BLaER1 treated with 17β-estradiol and CSF1 and Interleukin-3, amounts not matched to agents 10 nM and 100 nM (cell line): ENCODE data around the gene HOXC11.

Source experiments
- H3K27ac ChIP-seq, 11 experiments: shearing (Covaris generic); formaldehyde crosslinking; 2 replicates each; pipeline ENCODE4 v1.8.1; 2022
- H3K27me3 ChIP-seq, 11 experiments: shearing (Covaris generic); formaldehyde crosslinking; 2 replicates each; pipeline ENCODE4 v1.8.1; 2022
- H3K36me3 ChIP-seq, 11 experiments: shearing (Covaris generic); formaldehyde crosslinking; 2 replicates each; pipeline ENCODE4 v1.8.1; 2022
- H3K4me1 ChIP-seq, 10 experiments: shearing (Covaris generic); formaldehyde crosslinking; 2 replicates each; pipeline ENCODE4 v1.8.1; 2022
- H3K4me2 ChIP-seq, 11 experiments: shearing (Covaris generic); formaldehyde crosslinking; 2 replicates each; pipeline ENCODE4 v1.8.1; 2022
- H3K4me3 ChIP-seq, 10 experiments: shearing (Covaris generic); formaldehyde crosslinking; 2 replicates each; pipeline ENCODE4 v1.8.1; 2022
- H3K9ac ChIP-seq, 11 experiments: shearing (Covaris generic); formaldehyde crosslinking; 2 replicates each; pipeline ENCODE4 v1.8.1; 2022
- H3K9me3 ChIP-seq, 11 experiments: shearing (Covaris generic); formaldehyde crosslinking; replicated peaks in 1 of 11; 2 replicates each; pipeline ENCODE4 v1.8.1; 2022
- H4K20me1 ChIP-seq, 11 experiments: shearing (Covaris generic); formaldehyde crosslinking; 2 replicates each; pipeline ENCODE4 v1.8.1; 2022
- Cebpa-rat ChIP-seq, 11 experiments: shearing (Covaris generic); IDR thresholded peaks; 2 replicates each; pipeline ENCODE4 v1.8.1; 2022

The HOXC11 gene

DNA sequence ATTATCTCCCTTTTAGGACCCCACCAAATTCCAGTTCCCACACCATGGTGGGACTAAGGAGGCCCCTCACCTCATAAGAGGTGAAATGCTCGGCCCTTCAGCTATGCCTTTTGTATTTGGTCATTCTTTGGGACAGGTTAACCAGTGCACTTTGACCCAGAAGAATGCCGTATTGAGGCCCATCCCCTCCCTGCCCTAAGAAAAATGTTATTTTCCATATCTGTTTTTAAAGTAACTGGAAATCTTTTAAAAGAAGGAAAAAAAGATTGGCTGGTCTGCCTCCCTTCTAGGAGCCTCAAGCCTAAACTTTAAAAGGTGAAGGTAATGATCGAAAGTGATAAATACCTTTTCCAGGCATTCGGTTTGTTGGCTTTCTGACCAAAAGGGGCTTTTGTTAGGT lies 40.0 kb upstream of the HOXC11 start:
- TF ChIP-seq Cebpa-rat (IDR thresholded peaks at IDR 0.05), result no peak
- Histone ChIP-seq H3K36me3 (no peaks in the 10 kb centered on the region), H4K20me1 (peaks cover 0 to 80% (median 41%) of the 10 kb centered on the region in 11 experiments; a peak in 14 of 22 replicates), H3K4me3 (no peak overlapping the region), H3K27me3 (peaks cover 100% of the 10 kb centered on the region in 11 experiments), H3K4me2 (no peak overlapping the region), H3K27ac (no peak overlapping the region), H3K4me1 (no peaks in the 10 kb centered on the region), H3K9me3 (peaks cover 23 to 60% (median 35%) of the 10 kb centered on the region in 11 experiments), H3K9ac (no peak overlapping the region)

DNA sequence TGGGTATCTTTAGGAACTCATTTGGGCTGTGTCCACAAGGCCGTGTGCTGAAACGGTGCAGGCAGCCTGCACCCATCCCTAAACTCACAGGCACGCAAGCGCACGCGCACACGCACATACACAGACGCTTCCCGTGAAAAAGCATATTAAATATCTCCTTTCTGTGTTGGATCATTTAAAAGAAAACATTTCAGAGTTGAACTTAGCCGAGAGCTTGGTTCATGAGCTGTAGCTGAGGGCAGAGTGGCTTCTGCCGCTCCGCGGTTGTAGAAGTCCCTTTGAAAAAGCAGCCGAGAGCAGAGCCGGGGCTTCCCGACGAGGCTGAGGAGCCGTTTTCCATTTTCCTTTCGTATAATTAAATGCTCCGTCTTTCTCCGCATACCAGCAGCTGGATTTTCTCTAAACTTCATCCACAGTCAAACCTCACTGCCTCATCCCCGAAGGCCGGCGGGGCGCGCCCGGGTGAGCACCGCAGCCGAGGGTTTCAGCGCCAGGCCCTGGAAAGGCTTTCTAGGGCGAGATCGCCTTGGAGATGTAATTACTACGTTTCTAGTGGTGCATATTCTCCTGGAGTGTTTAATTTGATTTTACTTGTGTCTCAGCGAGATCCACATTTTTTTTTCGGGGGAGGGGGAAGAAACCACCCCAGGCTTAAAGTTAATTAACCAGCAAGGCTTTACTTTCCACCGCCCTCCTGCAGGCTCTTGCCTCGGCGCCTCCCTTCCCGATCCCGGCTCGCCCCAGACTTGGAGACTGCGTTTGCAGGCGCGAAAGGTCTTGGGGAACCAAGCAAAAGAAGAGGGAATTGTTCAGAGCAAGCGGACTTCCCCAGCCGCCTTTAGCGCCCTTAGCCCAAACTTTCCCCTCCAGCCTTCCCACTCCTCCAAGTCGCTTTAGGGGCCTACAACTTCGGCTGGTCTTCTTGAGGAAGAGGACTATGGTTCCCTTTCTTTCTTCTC lies 37.3 kb upstream of the HOXC11 start:
- H3K27ac ChIP-seq, result no peak overlapping the region
- H3K4me1 ChIP-seq, result no peaks in the 10 kb centered on the region
- H3K9ac ChIP-seq, result no peak overlapping the region
- H3K9me3 ChIP-seq, result peaks cover 5 to 52% (median 25%) of the 10 kb centered on the region in 11 experiments
- H3K4me3 ChIP-seq, result no peak overlapping the region; a peak in 2 of 20 replicates
- H4K20me1 ChIP-seq, result peaks cover 0 to 85% (median 46%) of the 10 kb centered on the region in 11 experiments; a peak in 14 of 22 replicates
- no peaks in the 10 kb centered on the region for H3K36me3 ChIP-seq
- no peak for TF ChIP-seq Cebpa-rat (IDR thresholded peaks at IDR 0.05)
- peak overlapping the region in 2 of 11 experiments; percentile 13 to 32; a peak in 2 of 22 replicates for H3K4me2 ChIP-seq
- peaks cover 100% of the 10 kb centered on the region in 11 experiments for H3K27me3 ChIP-seq

DNA sequence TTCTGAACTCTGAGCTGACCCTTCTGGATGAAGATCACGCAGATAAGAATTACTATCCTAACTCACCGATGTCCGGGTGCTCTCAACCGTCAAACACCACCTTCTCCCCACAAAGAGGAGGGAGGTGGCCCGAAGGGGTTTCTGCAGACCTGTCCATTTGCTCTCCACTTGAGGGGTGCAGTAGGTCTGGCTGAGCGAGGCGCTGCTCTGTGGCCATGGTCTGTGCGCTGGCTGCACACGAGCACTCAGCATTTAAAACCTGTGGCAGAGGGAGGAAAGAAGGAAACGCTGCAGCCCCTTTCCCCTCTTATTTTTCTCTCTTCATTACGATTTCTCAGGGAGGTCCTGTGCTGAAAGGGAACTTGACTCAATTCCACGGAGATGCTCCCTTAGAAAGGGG lies 35.8 kb upstream of the HOXC11 start:
- H3K27me3 ChIP-seq, result peaks cover 100% of the 10 kb centered on the region in 11 experiments

DNA sequence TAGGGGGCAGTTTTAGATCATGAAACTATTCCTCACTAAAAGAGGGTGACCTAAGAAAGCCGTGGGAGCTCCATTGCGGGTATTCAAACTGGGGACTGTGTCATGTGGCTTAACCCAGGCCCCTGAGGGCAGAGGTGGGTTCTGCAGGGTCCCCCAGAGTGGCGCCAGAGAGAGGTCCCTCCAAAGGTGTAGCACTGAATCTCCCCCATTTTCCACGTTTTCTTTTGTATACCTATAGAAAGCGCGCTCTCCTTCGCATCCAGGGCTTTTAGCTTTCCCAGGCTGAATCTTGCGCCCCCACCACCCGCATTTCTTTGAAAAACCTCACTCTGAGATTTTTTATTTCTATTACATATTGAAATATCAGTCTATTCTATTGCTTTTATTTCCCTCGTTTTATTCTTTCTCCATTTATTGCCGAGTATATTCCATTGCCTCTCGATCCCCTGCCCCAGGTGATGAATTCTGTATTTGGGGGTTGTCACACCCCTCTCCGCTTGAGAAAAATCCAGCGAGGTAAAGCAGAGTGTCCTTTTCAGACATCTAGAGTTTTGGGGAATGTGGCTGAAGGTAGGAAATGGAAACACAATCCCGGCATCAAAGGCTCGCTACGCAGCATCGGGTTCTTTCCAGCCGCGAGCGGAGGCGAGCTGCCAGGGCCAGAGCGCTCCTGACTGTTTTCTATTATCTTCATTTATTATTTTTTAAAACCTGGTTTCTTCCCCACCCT lies 35.2 kb upstream of the HOXC11 start:
- H3K27ac ChIP-seq, result no peak overlapping the region
- H3K4me3 ChIP-seq, result no peak overlapping the region
- peaks cover 0 to 75% (median 43%) of the 10 kb centered on the region in 11 experiments; a peak in 14 of 22 replicates for H4K20me1 ChIP-seq
- peaks cover 100% of the 10 kb centered on the region in 11 experiments for H3K27me3 ChIP-seq
- TF ChIP-seq Cebpa-rat (IDR thresholded peaks at IDR 0.05), result no peak
- no peaks in the 10 kb centered on the region for H3K36me3 ChIP-seq
- H3K4me2 ChIP-seq, result no peak overlapping the region
- H3K4me1 ChIP-seq, result no peaks in the 10 kb centered on the region
- no peak overlapping the region for H3K9ac ChIP-seq
- H3K9me3 ChIP-seq, result peaks cover 0 to 37% (median 26%) of the 10 kb centered on the region in 11 experiments; a peak in 19 of 22 replicates

More for the DNA sequence above, 35.8 kb upstream of the HOXC11 start:
- no peak overlapping the region for H3K27ac ChIP-seq
- no peaks in the 10 kb centered on the region for H3K4me1 ChIP-seq
- TF ChIP-seq Cebpa-rat (IDR thresholded peaks at IDR 0.05), result no peak
- no peak overlapping the region for H3K9ac ChIP-seq
- no peak overlapping the region for H3K4me3 ChIP-seq
- peaks cover 0 to 76% (median 43%) of the 10 kb centered on the region in 11 experiments; a peak in 14 of 22 replicates for H4K20me1 ChIP-seq
- H3K4me2 ChIP-seq, result no peak overlapping the region
- H3K36me3 ChIP-seq, result no peaks in the 10 kb centered on the region
- peaks cover 0 to 43% (median 26%) of the 10 kb centered on the region in 11 experiments; a peak in 19 of 22 replicates for H3K9me3 ChIP-seq

DNA sequence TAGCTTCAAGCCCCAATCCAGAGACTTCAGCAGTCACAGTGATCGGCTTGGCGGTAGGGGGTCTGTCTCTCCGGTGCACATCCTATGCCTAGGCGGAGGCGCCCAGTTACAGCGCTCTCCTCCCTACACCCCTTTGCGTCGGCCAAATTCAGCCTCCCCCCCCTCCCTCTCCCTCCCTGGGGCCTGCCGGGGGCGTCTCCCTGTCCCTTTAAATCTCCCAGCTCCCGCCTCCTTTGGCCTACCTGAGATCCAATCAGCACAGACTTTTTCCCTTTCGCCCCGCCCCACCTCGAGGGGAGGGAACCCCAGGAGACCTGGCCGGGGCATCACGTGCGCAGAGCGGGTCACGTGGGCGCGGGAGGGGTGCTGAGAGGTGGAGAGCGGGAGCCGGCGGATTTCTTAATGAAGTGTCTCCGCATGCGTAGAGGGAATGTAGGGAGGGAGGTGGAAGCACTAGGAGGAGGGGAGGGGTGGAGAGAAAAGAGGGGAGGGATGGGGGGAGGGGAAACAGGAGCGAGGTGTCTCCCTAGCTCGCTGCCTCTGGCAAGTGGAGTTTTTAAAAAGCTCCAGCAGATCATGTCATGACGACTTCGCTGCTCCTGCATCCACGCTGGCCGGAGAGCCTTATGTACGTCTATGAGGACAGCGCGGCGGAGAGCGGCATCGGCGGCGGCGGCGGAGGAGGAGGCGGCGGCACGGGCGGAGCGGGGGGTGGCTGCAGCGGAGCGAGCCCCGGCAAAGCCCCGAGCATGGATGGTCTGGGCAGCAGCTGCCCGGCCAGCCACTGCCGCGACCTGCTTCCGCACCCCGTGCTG lies 34.4 kb upstream of the HOXC11 start, which contains the start of gene HOXC13:
HOXC13 (plus strand) TSS at position 506 of the 815 bp plus-strand sequence; CDS start at position 582, 76 bp downstream.
- H3K27me3 ChIP-seq, result peaks cover 100% of the 10 kb centered on the region in 11 experiments
- H3K4me3 ChIP-seq, result no peak within 1 kb of the TSS
- H3K4me2 ChIP-seq, result no peak within 1 kb of the TSS
- no peak for TF ChIP-seq Cebpa-rat (IDR thresholded peaks at IDR 0.05)
- peaks cover 4 to 39% (median 24%) of the 10 kb centered on the region in 11 experiments; a peak in 19 of 22 replicates for H3K9me3 ChIP-seq
- H3K36me3 ChIP-seq, result no peaks in the 10 kb centered on the region
- no peak within 1 kb of the TSS for H3K27ac ChIP-seq
- H4K20me1 ChIP-seq, result peaks cover 0 to 68% (median 38%) of the 10 kb centered on the region in 11 experiments; a peak in 14 of 22 replicates
- H3K4me1 ChIP-seq, result no peaks in the 10 kb centered on the region
- no peak within 1 kb of the TSS for H3K9ac ChIP-seq

DNA sequence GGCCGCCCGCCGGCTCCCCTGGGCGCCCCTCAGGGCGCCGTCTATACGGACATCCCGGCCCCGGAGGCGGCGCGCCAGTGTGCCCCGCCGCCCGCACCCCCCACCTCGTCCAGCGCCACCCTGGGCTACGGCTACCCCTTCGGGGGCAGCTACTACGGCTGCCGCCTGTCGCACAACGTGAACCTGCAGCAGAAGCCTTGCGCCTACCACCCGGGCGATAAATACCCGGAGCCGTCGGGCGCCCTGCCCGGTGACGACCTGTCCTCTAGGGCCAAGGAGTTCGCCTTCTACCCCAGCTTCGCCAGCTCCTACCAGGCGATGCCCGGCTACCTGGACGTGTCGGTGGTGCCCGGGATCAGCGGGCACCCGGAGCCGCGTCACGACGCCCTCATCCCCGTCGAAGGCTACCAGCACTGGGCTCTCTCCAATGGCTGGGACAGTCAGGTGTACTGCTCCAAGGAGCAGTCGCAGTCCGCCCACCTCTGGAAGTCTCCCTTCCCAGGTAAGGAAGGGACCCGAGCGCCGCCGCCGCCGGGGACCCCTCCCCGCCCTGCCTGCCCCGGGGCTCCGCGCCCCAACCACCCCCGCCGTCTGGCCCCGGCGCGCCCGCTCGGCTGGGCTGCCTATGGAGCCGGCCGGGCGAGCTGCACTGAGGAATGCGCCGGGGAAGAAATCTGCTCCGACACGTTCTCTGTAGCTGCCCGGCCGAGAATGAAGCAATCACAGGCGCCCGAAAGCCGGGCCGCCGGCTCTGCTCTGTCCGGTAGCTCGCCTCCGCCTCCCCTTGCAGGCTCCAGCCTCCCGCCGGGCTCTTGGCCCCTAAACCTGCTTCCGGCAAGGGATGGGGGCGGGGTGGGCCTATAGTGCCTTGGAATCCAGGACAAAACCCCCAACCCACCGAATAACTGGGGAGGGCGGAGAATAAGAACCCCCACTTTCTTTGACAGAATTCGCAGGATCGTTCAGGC lies 33.5 kb upstream of the HOXC11 start:
- H3K27ac ChIP-seq, result no peak overlapping the region
- H3K27me3 ChIP-seq, result peaks cover 100% of the 10 kb centered on the region in 11 experiments
- peaks cover 10 to 39% (median 24%) of the 10 kb centered on the region in 11 experiments; a peak in 19 of 22 replicates for H3K9me3 ChIP-seq
- no peak overlapping the region for H3K4me2 ChIP-seq
- peaks cover 0 to 67% (median 34%) of the 10 kb centered on the region in 11 experiments; a peak in 14 of 22 replicates for H4K20me1 ChIP-seq
- H3K36me3 ChIP-seq, result no peaks in the 10 kb centered on the region
- H3K9ac ChIP-seq, result no peak overlapping the region
- H3K4me1 ChIP-seq, result no peaks in the 10 kb centered on the region
- TF ChIP-seq Cebpa-rat (IDR thresholded peaks at IDR 0.05), result no peak
- H3K4me3 ChIP-seq, result no peak overlapping the region

DNA sequence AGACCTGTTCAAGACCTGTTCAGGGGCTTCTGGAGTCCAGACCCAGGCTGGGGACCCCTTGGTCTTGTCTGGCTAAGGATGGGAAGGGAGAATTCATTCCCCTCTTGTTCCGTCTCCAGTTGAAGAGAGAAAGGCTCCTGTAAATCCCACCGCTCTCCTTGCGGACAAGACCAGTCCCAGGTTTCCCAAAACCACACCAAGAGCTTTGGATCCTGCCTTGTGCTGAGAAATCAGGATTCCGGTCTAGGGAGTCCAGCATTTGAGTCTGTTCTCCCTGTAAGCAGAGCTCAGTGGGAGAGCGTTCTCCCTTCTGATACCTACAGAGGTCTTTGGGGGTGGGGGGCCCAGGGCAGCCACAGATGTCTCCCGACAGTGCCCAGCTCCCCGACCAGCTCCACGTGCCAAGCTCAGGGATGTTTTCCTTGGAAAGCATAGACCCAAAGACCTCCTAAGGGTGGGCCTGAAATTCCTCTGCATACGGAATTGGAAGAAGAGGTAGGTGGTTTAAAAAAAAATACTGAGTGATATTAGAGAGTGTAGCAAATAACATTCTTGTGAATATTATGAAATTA lies 32.4 kb upstream of the HOXC11 start:
- no peak overlapping the region for H3K27ac ChIP-seq
- no peaks in the 10 kb centered on the region for H3K36me3 ChIP-seq
- TF ChIP-seq Cebpa-rat (IDR thresholded peaks at IDR 0.05), result no peak
- H3K27me3 ChIP-seq, result peaks cover 100% of the 10 kb centered on the region in 11 experiments
- H3K4me3 ChIP-seq, result no peak overlapping the region
- H3K4me2 ChIP-seq, result no peak overlapping the region
- peaks cover 0 to 65% (median 30%) of the 10 kb centered on the region in 11 experiments; a peak in 15 of 22 replicates for H4K20me1 ChIP-seq
- H3K4me1 ChIP-seq, result no peaks in the 10 kb centered on the region
- H3K9ac ChIP-seq, result no peak overlapping the region
- peaks cover 13 to 49% (median 34%) of the 10 kb centered on the region in 11 experiments; a peak in 20 of 22 replicates for H3K9me3 ChIP-seq
